GOT3 (cell line): Measurements from ENCODE around the gene CYBB.

Experiments used
- DNase-seq: peaks from one replicate; lab custom pipeline; 2025; ENCODE audit warnings: mixed read lengths; lab: John Stamatoyannopoulos, UW

The CYBB gene

DNA sequence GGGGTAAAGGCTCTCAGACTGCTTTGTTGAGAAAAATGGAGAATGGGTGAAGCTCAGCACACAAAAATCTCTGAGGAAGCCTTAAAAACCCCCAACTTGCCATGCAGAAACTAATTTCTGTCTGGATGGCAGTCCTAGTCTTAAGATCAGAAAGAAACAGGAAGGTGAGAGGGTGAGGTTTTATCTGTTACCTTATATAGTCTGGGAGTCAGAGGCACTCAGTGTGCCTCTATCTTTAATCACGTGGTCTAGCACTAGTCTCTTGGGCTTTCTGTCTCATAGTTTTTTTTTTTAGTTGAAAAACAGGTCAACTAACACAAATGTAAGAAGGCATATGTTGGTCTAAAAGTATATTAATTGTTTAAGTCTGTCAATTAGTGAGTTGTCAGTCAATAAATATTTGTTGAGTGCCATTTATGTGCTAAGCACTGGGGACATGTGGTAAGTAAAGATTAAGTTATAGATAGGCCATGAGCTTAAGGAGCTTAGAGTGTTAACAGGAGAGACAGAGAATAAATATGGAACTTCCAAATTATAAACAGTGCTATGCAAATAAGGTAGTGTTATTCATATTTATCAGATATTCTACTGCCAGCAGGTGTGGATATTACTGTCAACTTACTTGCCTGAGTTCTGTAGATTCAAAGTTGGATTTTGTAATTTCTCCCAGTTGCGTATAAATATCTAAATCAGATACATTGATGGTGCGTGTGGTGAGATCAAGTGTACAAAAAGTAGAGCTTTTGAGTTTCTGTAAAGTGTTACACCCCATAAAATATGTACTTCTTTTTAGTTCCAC is 7.0 kb downstream of the CYBB start:
- DNase-seq, result no peak

DNA sequence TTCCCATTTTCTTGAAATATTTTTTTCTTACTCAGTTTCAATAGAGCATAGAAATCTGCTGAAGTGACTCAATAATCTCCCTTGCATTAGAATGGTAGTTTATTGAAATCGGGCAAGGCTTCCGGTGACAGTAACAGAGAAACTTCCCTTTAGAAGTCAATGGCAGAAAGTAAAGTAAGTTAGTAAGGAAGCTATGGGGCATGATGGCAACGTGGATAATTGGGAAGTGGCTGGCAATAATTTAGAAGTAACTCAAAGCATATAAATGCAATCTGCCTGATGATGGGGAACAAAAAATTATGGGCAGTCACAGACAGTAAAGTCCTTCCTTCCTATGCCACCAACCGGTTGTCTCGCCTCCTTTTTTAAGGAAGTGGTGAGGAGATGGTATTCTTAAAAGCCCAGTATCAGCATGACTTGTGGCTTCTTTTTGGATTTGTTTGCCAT is 7.6 kb downstream of the CYBB start:
- DNase-seq, result no peak

DNA sequence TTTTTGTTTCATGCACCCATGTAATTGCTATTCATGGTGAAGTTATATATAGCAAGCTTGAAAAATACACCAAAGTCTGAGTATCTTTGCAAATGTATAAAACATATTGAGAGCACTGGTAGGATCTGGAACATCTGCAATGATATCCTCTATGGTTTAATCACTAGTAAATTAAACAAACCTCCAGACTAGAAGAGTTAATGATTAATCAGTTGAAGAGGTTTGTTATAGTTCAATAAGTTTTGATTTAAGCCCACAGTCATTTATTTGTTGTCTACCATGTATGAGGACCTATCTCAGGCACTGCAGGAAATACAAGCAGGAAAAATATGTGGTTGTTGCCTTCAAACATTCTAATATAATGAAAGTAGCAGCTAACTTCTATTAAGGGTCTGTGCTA is 16.5 kb downstream of the CYBB start:
- DNase-seq, result no peak

DNA sequence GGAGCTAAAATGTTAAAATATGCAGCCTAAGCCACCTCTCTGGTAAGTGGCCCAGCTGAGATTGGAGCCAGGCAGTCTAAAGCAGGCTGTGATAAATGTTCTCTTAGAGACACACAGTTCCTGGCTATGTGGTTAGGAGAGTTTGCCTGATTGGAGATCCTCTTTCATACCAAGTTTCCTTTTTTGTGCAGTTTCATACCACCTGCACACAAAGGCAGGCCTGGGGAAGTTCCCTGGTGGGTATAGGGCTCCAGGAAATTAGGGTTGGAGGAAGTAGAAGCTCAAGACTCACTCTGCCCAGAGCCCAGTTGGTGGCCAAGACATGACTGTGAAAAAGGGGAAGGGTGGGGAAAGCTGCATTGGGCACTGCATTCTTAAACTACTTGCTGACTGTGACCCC is 16.9 kb downstream of the CYBB start:
- DNase-seq, result no peak

DNA sequence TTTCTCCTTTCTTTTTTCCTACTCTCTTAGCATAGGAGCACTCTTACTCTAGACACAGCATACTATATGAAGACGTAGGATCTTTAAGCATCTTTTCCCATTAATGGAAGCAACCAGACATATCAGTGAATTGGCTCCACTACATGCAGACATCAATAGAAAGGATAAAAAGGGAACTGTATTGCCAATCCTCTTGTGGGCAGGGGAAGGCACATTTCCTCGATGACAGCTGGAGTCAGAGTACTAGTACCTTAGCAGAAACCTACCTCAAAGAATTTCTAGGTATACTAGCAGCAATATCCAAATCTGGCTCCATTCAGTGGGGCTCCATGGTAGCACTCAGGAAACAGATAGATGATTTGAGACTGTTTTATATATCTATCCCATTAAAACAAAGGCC is 20.1 kb downstream of the CYBB start:
- no peak for DNase-seq

DNA sequence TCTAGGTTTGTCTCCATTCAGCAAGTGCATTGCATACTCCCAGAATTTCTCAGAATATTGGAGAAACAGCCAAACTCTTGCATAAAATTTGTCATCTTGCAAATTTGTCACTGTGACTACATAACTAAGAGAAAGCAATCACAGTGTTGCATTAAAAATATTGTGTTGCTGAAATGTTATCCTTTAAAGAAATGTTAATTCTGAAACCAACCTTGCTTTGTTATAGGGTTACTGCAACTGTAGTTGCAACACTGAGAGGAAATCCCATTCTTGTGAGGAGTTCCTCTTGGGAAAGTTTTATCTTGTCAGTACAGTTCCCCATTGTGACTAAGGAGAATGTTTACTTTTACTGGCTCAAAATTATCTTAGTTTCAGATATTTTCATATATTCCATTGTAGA is 20.9 kb downstream of the CYBB start:
- DNase-seq, result no peak

DNA sequence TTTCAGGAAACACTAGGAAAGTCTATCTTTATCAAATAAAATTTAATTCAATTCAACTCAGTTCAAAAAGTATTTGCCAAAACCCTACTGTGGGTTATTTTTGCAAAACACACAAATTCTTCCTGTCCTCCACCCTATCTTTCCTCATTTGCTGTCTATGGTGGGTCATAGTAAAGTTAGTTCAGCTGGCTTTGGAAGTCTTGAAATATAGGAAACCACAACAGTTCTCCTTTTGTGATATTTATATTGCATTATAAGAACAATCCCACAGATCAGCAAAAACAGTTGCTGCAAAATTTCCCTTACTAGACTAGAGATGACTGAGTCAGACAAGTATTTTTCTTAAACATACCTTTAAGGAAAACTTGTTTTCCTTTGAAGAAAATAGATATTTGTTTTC is 22.2 kb downstream of the CYBB start:
- no peak for DNase-seq

DNA sequence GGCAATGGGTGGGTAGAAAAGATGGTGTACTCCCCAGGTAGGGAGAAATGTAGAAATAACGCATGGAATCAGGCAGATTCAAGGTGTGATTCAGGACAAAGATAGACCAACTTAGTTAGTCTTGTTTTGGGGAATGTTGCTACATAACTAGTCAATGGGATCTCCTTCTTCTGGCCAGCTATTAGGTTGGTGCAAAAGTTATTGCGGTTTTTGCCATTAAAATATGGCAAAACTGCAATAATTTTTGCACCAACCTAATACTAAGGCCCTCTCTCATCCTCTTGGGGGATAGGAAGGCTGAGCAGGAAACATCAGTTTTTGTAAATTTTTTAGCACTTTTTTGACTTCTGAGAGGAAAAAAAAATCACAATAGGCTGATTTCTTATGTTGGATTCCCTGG is 23.2 kb downstream of the CYBB start:
- DNase-seq, result no peak

DNA sequence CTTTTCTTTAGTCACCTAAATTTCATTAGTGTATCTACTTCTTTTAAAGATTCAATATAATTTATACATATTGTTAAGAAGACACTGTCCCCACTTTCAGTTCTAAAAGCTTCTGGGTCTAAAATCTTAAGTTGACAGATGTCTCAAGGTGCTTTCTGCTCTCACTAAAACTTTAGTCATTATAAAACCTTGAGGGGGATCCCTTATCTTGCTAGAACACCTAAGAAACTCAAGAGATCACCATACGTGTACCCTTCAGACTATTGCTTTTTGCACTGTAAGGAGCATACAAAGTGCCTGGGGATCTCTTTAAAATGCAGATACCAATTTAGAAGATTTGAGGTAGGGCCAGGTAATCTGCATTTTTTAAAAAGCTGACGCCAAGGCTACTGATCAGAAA is 30.1 kb downstream of the CYBB start:
- DNase-seq, result no peak

DNA sequence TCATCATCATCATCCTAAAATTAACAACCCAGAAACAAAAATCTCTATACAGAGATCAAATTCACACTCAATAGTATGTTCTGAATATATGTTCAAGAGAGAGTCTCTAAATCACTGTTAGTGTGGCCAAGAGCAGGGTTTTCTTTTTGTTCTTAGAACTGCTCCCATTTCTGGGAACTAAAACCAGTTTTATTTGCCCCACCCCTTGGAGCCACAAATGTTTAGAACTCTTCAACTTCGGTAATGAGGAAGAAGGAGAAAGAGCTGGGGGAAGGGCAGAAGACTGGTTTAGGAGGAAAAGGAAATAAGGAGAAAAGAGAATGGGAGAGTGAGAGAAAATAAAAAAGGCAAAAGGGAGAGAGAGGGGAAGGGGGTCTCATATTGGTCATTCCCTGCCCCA is 32.3 kb downstream of the CYBB start:
- DNase-seq, result no peak

DNA sequence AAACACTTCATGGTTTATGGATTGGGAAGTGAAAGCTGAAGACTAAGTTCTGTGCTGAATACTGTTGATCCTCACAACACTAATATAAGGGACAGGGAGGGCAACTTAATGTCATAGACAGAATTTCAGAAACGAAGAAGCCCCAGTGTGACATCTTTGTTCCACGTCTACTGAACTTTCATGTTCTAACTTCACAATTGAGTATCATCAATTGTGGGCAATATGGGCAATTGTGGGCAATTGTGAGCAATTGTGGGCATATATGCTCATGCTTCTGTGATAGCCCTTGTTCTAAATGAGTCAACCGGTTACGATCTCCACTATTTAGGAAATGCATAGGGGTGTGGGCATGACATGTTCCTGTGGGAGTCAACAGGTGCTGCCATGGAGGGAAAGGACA is 33.7 kb downstream of the CYBB start:
- no peak for DNase-seq

DNA sequence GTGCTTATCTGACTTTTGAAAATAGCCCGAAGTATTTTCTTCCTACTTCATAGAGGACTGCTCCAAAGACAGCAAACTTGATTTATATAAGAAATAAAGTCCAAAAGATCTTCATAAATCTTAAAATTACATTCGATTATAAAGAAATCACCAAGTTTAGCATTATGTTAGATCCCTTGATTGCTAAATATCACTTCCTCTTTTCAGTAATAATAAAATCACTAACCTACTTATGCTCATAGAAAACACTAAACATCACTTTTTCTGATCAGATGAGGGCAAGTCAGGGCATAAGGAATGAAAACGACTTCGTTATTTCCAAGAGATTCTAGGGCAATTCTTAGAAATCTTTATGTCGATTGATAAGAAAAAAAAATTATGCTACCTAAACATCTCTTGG is 35.5 kb downstream of the CYBB start:
- no peak for DNase-seq

DNA sequence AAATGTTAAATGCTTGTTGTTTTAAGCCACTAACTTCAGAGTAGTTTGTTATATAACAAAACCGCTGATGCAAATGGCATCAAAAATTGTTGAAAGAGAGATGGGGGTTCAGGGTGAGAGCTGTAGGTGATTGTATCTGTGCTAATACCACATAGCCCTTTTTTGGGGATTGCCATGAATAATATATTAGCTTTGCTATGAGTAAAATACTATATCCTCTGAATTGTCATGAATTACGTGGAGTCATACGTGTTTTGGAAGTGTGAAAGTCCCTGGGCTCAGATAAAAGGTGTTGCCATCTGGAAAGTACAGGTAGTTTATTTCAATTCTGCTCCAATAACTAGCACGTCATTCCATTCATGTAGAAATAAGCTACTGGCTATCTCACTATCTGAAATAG is 36.9 kb downstream of the CYBB start:
- no peak for DNase-seq

DNA sequence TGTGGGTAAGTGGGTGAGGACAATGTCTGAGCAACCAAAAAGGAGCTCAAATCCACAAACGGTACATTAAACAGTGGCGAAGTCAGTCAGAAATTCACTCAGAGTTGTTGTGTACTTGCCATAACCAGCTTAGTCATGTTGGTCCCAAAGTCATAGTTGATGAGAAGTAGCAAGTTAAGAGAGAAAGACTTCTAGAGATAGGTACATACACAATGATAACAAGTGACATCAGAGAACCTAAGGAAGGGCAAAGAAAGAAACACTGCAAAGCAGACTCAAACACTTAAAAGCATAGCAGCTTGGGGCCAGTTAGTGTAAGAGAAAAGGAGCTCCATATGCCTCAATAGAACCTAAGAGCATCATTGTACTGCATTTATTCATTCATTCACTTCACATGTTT is 37.3 kb downstream of the CYBB start:
- no peak for DNase-seq

DNA sequence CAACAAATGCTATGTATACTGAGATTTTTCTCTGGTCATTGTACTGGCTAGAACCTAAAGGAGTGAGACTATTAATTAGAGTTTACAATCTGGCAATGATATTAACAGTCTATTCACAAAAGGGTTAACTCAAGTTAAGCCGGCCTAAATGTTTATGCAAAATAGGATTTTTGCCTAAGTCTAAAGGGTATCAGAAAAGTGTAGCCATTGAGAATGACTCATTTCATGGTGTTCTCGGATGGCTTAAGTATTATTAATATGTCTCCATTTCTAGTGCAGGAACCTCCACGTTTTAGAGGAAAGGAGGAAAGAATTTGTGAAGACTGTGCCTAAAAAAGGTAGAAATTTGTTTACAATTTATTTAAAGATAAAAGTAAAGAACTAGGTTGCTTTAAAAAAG is 37.7 kb downstream of the CYBB start:
- DNase-seq, result no peak

DNA sequence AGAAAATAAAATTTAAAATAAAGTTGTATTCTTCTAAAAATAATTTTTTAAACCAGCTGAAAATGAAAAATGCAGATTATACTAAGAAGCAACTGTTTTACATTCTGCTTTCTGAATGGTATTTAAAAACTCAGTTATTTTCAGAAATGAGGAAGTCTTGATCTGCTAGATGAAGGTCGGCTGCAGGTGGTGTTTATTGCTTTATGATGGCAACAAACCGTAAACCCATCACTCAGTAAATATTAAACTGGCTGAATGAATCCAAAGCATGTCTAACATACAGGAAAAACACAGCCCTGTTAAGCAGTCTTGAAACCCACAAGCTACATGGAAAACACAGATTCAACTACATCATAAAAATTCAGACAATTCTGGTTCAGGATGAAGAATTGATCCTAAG is 38.2 kb downstream of the CYBB start:
- no peak for DNase-seq

DNA sequence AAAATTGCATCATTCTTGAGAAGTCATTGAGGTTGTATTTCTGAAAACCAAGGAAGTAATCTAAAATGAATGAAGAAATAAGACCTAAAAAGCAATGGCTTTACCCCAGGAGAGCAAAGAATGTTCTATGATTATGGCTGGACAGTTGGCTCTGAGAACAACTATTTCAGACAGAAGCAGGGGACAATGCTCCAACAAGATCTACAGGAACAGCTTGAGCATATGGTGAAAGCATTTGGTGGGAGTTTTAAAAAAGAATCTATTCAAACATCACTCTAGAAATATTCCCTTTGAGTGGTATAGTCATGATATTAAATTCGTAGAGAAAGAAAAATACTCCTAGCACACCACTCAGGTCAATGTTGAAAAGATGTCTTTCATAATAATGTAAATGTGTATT is 40.8 kb downstream of the CYBB start:
- no peak for DNase-seq

DNA sequence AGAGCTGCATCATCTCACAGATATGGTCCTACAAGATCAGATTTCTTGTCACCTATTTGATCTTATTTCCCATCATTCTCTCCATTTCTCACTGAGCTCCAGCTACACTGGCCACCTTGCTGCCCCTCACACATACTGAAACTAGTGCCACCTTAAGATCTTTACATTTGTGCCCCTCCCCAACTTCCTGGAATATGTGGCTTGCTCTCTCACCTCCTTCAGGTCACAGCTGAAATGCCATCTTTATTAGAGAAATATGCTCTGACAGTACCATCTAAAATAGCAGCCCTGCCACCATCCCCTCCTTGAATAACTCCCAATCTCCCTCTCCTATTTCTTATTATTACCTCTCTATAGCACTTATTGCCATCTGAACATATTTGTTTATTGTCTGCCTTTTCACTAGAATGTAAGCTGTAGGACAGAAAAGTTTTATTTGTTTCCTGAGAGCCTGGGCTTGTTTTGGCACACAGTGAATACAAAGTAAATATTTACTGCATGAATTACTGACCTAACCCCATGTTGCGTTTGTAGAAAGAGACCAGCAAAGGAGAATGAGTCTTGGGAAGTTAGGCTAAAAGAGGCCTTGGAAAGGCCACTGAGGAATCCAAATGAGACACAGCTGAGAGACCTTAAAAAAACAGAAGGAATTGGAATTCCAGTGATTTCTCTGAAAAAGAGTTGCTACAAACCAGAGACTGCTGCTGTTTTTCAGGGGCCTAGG is 44.8 kb downstream of the CYBB start:
- no peak for DNase-seq

DNA sequence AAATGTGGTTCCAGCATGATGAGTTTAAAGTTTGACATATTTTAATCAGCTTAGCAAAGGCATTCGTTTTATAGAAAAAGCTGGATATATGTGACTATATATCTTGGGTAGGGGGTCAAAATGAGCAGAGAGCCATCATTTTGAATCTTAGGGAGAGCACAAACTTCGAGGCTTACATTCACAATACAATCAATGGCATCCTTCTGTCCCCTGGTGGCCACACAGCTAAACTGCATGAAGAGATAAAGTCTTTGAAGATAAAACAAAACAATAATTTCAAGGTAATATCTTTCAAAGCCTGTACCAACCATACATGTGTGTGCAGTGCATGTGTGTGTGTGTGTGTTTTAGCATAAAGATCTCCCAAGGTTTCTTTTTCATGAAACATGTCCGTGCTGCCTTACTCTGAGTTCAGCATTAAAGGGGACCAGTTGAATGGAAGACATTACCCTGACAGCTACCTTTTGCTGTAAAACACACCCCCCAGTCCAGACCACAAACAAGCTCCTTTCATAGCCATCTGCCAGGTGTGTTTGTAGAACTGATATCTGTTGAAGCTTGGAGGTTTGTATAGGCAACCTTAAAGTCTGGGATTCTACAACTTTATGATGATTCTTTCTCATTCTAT is 45.5 kb downstream of the CYBB start:
- no peak for DNase-seq

DNA sequence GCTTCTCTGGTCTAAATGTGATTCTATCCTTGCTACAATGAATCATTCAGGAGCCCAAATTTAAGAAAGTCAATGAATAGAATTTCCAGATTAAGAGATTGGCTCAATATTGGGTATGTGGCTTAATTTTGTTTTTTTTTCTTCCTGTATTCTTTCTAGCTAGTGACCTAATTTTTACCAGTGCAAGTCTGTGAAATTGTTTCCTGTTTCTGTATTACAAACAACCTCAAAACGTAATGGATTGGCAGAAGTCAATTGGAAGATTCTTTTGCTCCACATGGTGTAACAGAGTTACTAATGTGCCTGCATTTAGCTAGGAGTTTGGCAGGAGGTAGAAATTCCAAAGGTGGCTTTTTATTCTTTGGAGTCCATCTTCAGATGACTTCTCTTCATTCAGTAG is 49.9 kb downstream of the CYBB start:
- no peak for DNase-seq

DNA sequence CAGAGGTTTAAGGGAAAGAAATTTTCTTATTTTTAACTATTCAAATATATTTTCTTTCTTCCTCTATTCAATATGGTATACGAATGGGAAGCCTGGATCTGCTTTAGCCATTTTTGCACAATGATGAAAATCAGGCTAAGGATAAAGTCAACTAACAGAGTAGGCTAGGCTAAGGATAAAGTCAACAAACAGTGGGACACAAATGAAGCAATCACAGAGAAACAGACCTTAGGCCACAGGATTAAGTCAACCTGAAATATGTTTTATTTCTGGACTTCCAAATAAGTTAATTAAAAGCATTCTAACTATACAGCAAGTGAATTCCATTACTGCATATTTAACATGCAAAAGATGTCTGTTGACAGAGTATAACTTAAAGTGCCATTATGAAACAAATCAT is 50.5 kb downstream of the CYBB start:
- no peak for DNase-seq

DNA sequence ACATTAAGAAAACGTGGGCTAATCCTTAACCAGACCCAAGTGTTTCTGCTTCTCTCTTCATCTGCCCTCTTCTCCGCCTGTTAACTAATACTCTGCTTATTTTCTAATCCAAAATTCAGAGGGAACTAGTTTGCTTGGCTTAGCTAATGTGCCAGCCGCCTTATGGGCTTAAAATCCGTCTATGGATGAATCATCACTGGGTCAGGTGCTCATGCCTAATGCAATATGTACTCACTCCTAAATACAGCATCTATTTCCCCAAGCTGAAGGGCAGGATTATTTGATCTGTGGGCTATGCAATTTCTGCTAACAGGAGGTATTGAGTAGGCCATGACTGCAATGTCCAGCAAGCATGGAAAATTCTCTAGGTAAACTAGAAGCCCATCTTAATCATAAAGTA is 55.1 kb downstream of the CYBB start:
- no peak for DNase-seq

DNA sequence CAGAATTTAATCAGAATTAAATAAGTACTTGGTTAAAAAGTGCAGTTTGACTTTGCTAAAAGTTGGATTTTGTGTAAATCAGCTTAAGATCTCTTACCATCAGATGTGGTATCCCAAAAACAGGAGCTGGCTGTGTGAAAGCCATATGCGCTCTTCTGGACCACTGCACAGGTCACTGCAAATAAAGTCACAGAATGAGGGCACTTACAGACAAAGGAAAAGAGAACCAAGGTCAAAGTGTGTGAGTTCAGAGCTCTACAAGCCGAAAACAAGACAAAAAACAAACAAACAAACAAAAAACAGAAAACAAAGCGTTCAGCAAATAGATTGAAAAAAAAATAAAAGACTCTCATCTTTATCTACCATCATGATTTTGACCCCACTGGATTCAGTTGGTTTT is 61.1 kb downstream of the CYBB start:
- no peak for DNase-seq
